AG09319 (cell line): ENCODE data around the gene GRIN2A.

Experiments used
- DNase-seq: peaks from one replicate; pipeline ENCODE4 v3.0.0-alpha.2; 2010; ENCODE audit warnings: low read depth; ENCODE audit errors: extremely low read depth
- CTCF ChIP-seq: IDR thresholded peaks from 2 replicates; pipeline ENCODE4 v1.5.1; 2011; ENCODE audit warnings: low read depth, mild to moderate bottlenecking, inconsistent platforms, low read length, moderate library complexity

The GRIN2A gene

GRCh38 chr16:9805109-9805508 is 377.1 kb downstream of the GRIN2A start:
- no peak for TF ChIP-seq CTCF
- no peak for DNase-seq

- TF ChIP-seq CTCF, result no peak
- no peak for DNase-seq
Observed at GRCh38 chr16:9802160-9802559, 380.1 kb downstream of the GRIN2A start.

GRCh38 chr16:9801651-9802050 is 380.6 kb downstream of the GRIN2A start:
- no peak for DNase-seq
- no peak for TF ChIP-seq CTCF

- no peak for DNase-seq
- no peak for TF ChIP-seq CTCF
Observed at GRCh38 chr16:9800186-9800738, 382.0 kb downstream of the GRIN2A start.

- no peak for DNase-seq
- no peak for TF ChIP-seq CTCF
Observed at GRCh38 chr16:9798952-9799580, 383.2 kb downstream of the GRIN2A start.

- no peak for TF ChIP-seq CTCF
- DNase-seq, result no peak
Observed at GRCh38 chr16:9798474-9798873, 383.8 kb downstream of the GRIN2A start.

GRCh38 chr16:9797306-9797705 is 384.9 kb downstream of the GRIN2A start:
- DNase-seq, result no peak
- TF ChIP-seq CTCF, result no peak
